Measurements from ENCODE around the gene ZMYND10.

- TF ChIP-seq CTCF (IDR thresholded peaks at IDR 0.05; ENCODE audit: insufficient read depth, low read depth, low read length) (no peak), EZH2 (IDR thresholded peaks at IDR 0.05; ENCODE audit: insufficient read depth, low read length) (no peak)
These were observed 11.0 kb downstream of the ZMYND10 start for GRCh38 chr3:50334339-50335075.

Measured in astrocyte (in vitro differentiated cells and primary cell).